Pericardium fibroblast (primary cell): Measurements from ENCODE around the gene ZCRB1. TPM values are rescaled to one million over a fixed set of nuclear protein-coding genes. Genes with fewer than 3 reads are reported as not detected.

Source experiments
- total RNA-seq: library from RNA; depleted of rRNA; stranded (reverse); fragments of >200 nt; gene quantifications from 2 replicates; pipeline ENCODE4 v1.2.3, GENCODE V29; 2015

ZCRB1 gene
- total RNA-seq: 26.6 and 35.5 TPM in 2 replicates

GRCh38 chr12:42325653-42326474 is at the start of gene ZCRB1, which contains the start of gene PPHLN1:
TSS of gene ZCRB1 (minus strand) at chr12:42326094. CDS start at chr12:42324102, 1,992 bp downstream.
TSS of gene PPHLN1 (plus strand) at chr12:42326167. CDS start at chr12:42335903, 9,736 bp downstream.

Other genes starting within 250 kb of the ZCRB1 start
- gene GXYLT1, start 181.2 kb downstream of the ZCRB1 start, total RNA-seq: 5.4 and 7.5 TPM in 2 replicates
- gene YAF2, start 87.8 kb downstream of the ZCRB1 start, total RNA-seq: 4.9 and 6.4 TPM in 2 replicates
- 39.1 and 40.6 TPM in 2 replicates for gene PPHLN1, start 73 bp upstream of the ZCRB1 start, total RNA-seq